IMR-90 (cell line): ENCODE measurements around the gene MFAP2. TPM values are rescaled to one million over a fixed set of nuclear protein-coding genes. Genes with fewer than 3 reads are reported as not detected.

ENCODE experiments used
- ATAC-seq: fragments of 200-7000 bp; cut with Tn5 transposase; 2 replicates; pipeline ENCODE4 v1.9.1; 2020; ENCODE audit warnings: low read depth, mild to moderate bottlenecking, moderate library complexity
- BruUV-seq: library from RNA; stranded (reverse); fragments of 400-500 nt; replicated peaks from 2 replicates; lab custom pipeline; 2021; lab: Mats Ljungman, UMichigan
- CTCF ChIA-PET: fragments of 300-600 bp; formaldehyde crosslinking; extraction: SDS; loops from one replicate; lab custom pipeline; 2021; ENCODE audit warnings: antibody characterized with exemption; lab: Yijun Ruan, JAX
- POLR2A ChIA-PET: fragments of 300-600 bp; sonication (Branson Sonifier 250); formaldehyde crosslinking; loops from one replicate; lab custom pipeline; 2022; ENCODE audit warnings: antibody characterized with exemption; ENCODE audit not compliant: unreplicated experiment; lab: Charles Lee
- DNase-seq: peaks from one replicate; pipeline ENCODE4 v3.0.0; 2013
- H2AFZ ChIP-seq: replicated peaks from 2 replicates; pipeline ENCODE3; 2013; ENCODE audit warnings: low read length, mild to moderate bottlenecking; ENCODE audit not compliant: poor library complexity
- H2AK5ac ChIP-seq: 2 replicates; pipeline ENCODE4 v1.6.1; 2013; ENCODE audit warnings: low read depth, low read length, inconsistent platforms
- H2AK9ac ChIP-seq: replicated peaks from 2 replicates; pipeline ENCODE3; 2013; ENCODE audit warnings: mild to moderate bottlenecking, low read depth, low read length, moderate library complexity; ENCODE audit not compliant: poor library complexity
- H2BK120ac ChIP-seq: 2 replicates; pipeline ENCODE4 v1.6.1; 2013; ENCODE audit warnings: low read depth, low read length, inconsistent platforms
- H2BK15ac ChIP-seq: 3 replicates; pipeline ENCODE4 v1.6.1; 2013; ENCODE audit warnings: low read depth, low read length, inconsistent platforms
- H2BK20ac ChIP-seq: 2 replicates; pipeline ENCODE4 v1.6.1; 2013; ENCODE audit warnings: low read depth, mild to moderate bottlenecking, inconsistent platforms, low read length, moderate library complexity
- H2BK5ac ChIP-seq: 2 replicates; pipeline ENCODE4 v1.6.1; 2013; ENCODE audit warnings: mild to moderate bottlenecking, low read depth, low read length, inconsistent platforms; ENCODE audit not compliant: poor library complexity, severe bottlenecking
- H3K14ac ChIP-seq: replicated peaks from 2 replicates; pipeline ENCODE4 v1.6.1; 2013; ENCODE audit warnings: low read depth, low read length, inconsistent platforms
- H3K18ac ChIP-seq: 2 replicates; pipeline ENCODE4 v1.6.1; 2013; ENCODE audit warnings: low read depth, low read length, control low read depth
- H3K23ac ChIP-seq: 2 replicates; pipeline ENCODE4 v1.6.1; 2013; ENCODE audit warnings: low read depth, low read length, inconsistent platforms
- H3K27ac ChIP-seq: 2 replicates; pipeline ENCODE4 v1.5.1; 2013; ENCODE audit warnings: mild to moderate bottlenecking, control low read depth, low read length; ENCODE audit not compliant: insufficient read depth
- H3K27me3 ChIP-seq: 2 replicates; pipeline ENCODE4 v1.6.1; 2013; ENCODE audit warnings: low read length; ENCODE audit not compliant: control insufficient read depth, insufficient read depth
- H3K36me3 ChIP-seq: 2 replicates; pipeline ENCODE4 v1.6.1; 2013; ENCODE audit warnings: low read length, mixed read lengths; ENCODE audit not compliant: control insufficient read depth, insufficient read depth
- H3K4ac ChIP-seq: 2 replicates; pipeline ENCODE4 v1.6.1; 2013; ENCODE audit warnings: low read depth, low read length, inconsistent platforms
- H3K4me1 ChIP-seq: 2 replicates; pipeline ENCODE4 v1.6.1; 2013; ENCODE audit warnings: low read length, mixed read lengths; ENCODE audit not compliant: control insufficient read depth, insufficient read depth
- H3K4me2 ChIP-seq: 2 replicates; pipeline ENCODE4 v1.6.1; 2013; ENCODE audit warnings: low read depth, mild to moderate bottlenecking, control low read depth, low read length, moderate library complexity
- H3K4me3 ChIP-seq: 2 replicates; pipeline ENCODE4 v1.5.1; 2013; ENCODE audit warnings: low read depth, mild to moderate bottlenecking, control low read depth, low read length, moderate library complexity; ENCODE audit not compliant: insufficient read depth
- H3K56ac ChIP-seq: 2 replicates; pipeline ENCODE4 v1.6.1; 2013; ENCODE audit warnings: low read length, inconsistent platforms; ENCODE audit not compliant: insufficient read depth; ENCODE audit errors: extremely low read depth
- H3K79me1 ChIP-seq, 2 experiments: 2 replicates each; pipeline ENCODE4 v1.6.1; 2013; ENCODE audit warnings: low read length in 2 of 2, inconsistent platforms in 1 of 2, low read depth in 1 of 2
- H3K9ac ChIP-seq: 2 replicates; pipeline ENCODE4 v1.6.1; 2013; ENCODE audit warnings: low read depth, low read length, control low read depth
- H3K9me1 ChIP-seq: 2 replicates; pipeline ENCODE4 v1.6.1; 2013; ENCODE audit warnings: low read length, inconsistent platforms; ENCODE audit not compliant: insufficient read depth
- H3K9me3 ChIP-seq: 2 replicates; pipeline ENCODE4 v1.6.1; 2013; ENCODE audit warnings: low read length; ENCODE audit not compliant: control insufficient read depth, insufficient read depth
- H4K20me1 ChIP-seq: 2 replicates; pipeline ENCODE4 v1.6.1; 2013; ENCODE audit warnings: low read length, inconsistent platforms; ENCODE audit not compliant: insufficient read depth
- H4K5ac ChIP-seq: 2 replicates; pipeline ENCODE4 v1.6.1; 2013; ENCODE audit warnings: mild to moderate bottlenecking, low read depth, low read length, control low read depth
- H4K8ac ChIP-seq, 2 experiments: 2 replicates each; pipeline ENCODE4 v1.6.1; 2013; ENCODE audit warnings: low read depth in 2 of 2, low read length in 2 of 2, control low read depth in 1 of 2, inconsistent platforms in 1 of 2
- H4K91ac ChIP-seq: 2 replicates; pipeline ENCODE4 v1.6.1; 2013; ENCODE audit warnings: low read depth, low read length, inconsistent platforms; ENCODE audit not compliant: insufficient read depth
- BHLHE40 ChIP-seq: fragments of 150-350 bp; IDR thresholded peaks from 2 replicates; pipeline ENCODE4 v1.6.1; 2016; ENCODE audit warnings: mild to moderate bottlenecking, low read depth, low read length
- CHD1 ChIP-seq: IDR thresholded peaks from 2 replicates; pipeline ENCODE4 v1.6.1; 2012; ENCODE audit warnings: low read depth, low read length, improper control_type of control experiment
- MAFK ChIP-seq: IDR thresholded peaks from 2 replicates; pipeline ENCODE4 v1.6.1; 2012; ENCODE audit warnings: low read depth, low read length, improper control_type of control experiment
- MAZ ChIP-seq: IDR thresholded peaks from 2 replicates; pipeline ENCODE4 v1.6.1; 2012; ENCODE audit warnings: low read depth, mild to moderate bottlenecking, low read length, improper control_type of control experiment, moderate library complexity, borderline replicate concordance
- MXI1 ChIP-seq: IDR thresholded peaks from 2 replicates; pipeline ENCODE4 v1.6.1; 2012; ENCODE audit warnings: low read depth, mild to moderate bottlenecking, low read length, moderate library complexity, borderline replicate concordance
- NFE2L2 ChIP-seq: fragments of 150-350 bp; IDR thresholded peaks from 2 replicates; pipeline ENCODE4 v1.6.1; 2016; ENCODE audit warnings: low read depth, mild to moderate bottlenecking, low read length
- POLR2A ChIP-seq: IDR thresholded peaks from 2 replicates; pipeline ENCODE4 v1.6.1; 2012; ENCODE audit warnings: mild to moderate bottlenecking, low read depth, low read length
- RAD21 ChIP-seq: IDR thresholded peaks from 2 replicates; pipeline ENCODE4 v1.6.1; 2012; ENCODE audit warnings: low read length, improper control_type of control experiment
- RCOR1 ChIP-seq: IDR thresholded peaks from 2 replicates; pipeline ENCODE4 v1.6.1; 2012; ENCODE audit warnings: mild to moderate bottlenecking, low read length, improper control_type of control experiment; ENCODE audit not compliant: insufficient replicate concordance
- RFX5 ChIP-seq: IDR thresholded peaks from 2 replicates; pipeline ENCODE4 v1.8.0; 2012; ENCODE audit warnings: low read depth, mild to moderate bottlenecking, low read length, moderate library complexity
- SMC3 ChIP-seq: fragments of 150-350 bp; IDR thresholded peaks from 2 replicates; pipeline ENCODE4 v1.6.1; 2016; ENCODE audit warnings: low read depth, mild to moderate bottlenecking, antibody characterized with exemption, low read length, moderate library complexity
- WGBS, 2 experiments: methylation state at CpG; one replicate each; pipeline versions ENCODE4 v1.1.5 to v1.1.7; 2013; ENCODE audit warnings: missing lambda C conversion rate in 2 of 2; ENCODE audit not compliant: insufficient read length in 1 of 2; ENCODE audit errors: extremely low coverage in 2 of 2; 5-methylcytosine and 5-hydroxymethylcytosine counted together
- dilution Hi-C: fragments of 300-500 bp; cut with HindIII; formaldehyde crosslinking; loops from one replicate; pipeline ENCODE4 v1.14.3; 2018; ENCODE audit warnings: low sequenced_read_pairs; ENCODE audit not compliant: unreplicated experiment
- in situ Hi-C: fragments of 300-500 bp; cut with MboI; formaldehyde crosslinking; loops from 3 replicates; pipeline ENCODE4 v1.14.3; 2019; ENCODE audit warnings: low sequenced_read_pairs, inconsistent platforms, mixed read lengths
- intact Hi-C: fragments of 100-400 bp; cut with micrococcal nuclease; formaldehyde crosslinking; loops from 2 replicates; pipeline ENCODE4 v1.10.0; 2022
- polyA plus RNA-seq, 3 experiments: library from polyadenylated mRNA; depleted of rRNA; stranded (reverse); fragments of >200 nt; gene quantifications; 2 replicates each; pipeline ENCODE4 v1.2.3, GENCODE V29; 2012; ENCODE audit warnings: low replicate concordance in 1 of 3
- total RNA-seq: library from RNA; depleted of rRNA; stranded (reverse); fragments of >200 nt; gene quantifications from 2 replicates; pipeline ENCODE4 v1.2.3, GENCODE V29; 2012
- TF ChIP-seq, protein P1 (sequence below): conservative IDR thresholded peaks from 2 replicates; pipeline ENCODE4 v1.5.1; 2012; ENCODE audit warnings: mild to moderate bottlenecking, low read depth, low read length, improper control_type of control experiment
- TF ChIP-seq, protein P2 (sequence below): fragments of 150-350 bp; IDR thresholded peaks from 2 replicates; pipeline ENCODE4 v1.6.1; 2017; ENCODE audit warnings: mild to moderate bottlenecking, antibody characterized with exemption, low read length, low read depth

MFAP2 gene
- total and polyA plus RNA-seq, 2 of the 4 experiments (the other 2 are of a cell fraction), result 3.9 to 13.9 TPM

DNA sequence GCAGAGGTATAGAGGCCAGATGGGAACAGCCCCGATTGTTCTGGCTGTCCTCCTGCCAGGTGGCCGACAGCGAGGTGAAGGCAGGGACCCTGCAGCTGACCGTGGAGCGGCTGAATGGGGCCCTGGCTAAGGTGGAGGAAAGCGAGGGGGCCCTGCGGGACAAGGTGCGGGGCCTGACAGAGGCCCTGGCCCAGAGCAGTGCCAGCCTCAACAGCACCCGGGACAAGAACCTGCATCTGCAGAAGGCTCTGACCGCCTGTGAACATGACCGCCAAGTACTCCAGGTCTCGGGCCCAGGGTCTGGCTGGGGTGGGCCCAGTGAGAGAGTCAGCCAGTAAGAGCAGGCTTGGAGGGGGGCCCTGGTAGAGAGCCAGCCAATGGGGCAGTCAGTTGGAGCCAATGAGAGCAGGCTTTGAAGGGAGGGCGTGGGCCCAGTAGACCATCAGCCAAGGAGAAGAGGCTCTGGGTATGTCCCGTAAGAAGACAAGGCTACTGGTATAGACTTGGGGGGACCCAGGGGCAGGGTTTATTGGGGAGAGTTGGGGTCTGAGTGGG, 11.3 kb downstream of the MFAP2 start:
- no peak overlapping the region for H2AK5ac ChIP-seq
- TF ChIP-seq BHLHE40 (no peak), RCOR1 (no peak), NFE2L2 (no peak), SMC3 (no peak), MAFK (no peak), MAZ (no peak), RFX5 (no peak), MXI1 (no peak), RAD21 (no peak), POLR2A (no peak), CHD1 (no peak)
- TF ChIP-seq, protein P1, sequence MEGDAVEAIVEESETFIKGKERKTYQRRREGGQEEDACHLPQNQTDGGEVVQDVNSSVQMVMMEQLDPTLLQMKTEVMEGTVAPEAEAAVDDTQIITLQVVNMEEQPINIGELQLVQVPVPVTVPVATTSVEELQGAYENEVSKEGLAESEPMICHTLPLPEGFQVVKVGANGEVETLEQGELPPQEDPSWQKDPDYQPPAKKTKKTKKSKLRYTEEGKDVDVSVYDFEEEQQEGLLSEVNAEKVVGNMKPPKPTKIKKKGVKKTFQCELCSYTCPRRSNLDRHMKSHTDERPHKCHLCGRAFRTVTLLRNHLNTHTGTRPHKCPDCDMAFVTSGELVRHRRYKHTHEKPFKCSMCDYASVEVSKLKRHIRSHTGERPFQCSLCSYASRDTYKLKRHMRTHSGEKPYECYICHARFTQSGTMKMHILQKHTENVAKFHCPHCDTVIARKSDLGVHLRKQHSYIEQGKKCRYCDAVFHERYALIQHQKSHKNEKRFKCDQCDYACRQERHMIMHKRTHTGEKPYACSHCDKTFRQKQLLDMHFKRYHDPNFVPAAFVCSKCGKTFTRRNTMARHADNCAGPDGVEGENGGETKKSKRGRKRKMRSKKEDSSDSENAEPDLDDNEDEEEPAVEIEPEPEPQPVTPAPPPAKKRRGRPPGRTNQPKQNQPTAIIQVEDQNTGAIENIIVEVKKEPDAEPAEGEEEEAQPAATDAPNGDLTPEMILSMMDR, result no peak
- TF ChIP-seq, protein P2, sequence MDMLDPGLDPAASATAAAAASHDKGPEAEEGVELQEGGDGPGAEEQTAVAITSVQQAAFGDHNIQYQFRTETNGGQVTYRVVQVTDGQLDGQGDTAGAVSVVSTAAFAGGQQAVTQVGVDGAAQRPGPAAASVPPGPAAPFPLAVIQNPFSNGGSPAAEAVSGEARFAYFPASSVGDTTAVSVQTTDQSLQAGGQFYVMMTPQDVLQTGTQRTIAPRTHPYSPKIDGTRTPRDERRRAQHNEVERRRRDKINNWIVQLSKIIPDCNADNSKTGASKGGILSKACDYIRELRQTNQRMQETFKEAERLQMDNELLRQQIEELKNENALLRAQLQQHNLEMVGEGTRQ, result no peak
- CTCF ChIA-PET, result no interaction called here

More for the DNA sequence above, 11.3 kb downstream of the MFAP2 start:
- BruUV-seq, result no TSS peak
- in situ Hi-C loops, result no loop called here
- H4K91ac ChIP-seq, result no peak overlapping the region
- peaks cover 12% of the 10 kb centered on the region for H4K20me1 ChIP-seq
- POLR2A ChIA-PET, result no interaction called here
- no peaks in the 10 kb centered on the region for H3K79me1 ChIP-seq
- H2BK20ac ChIP-seq, result no peak overlapping the region
- no peaks in the 10 kb centered on the region; the same call in 1 of the 2 replicates for H3K27me3 ChIP-seq
- dilution Hi-C loops, result no loop called here
- DNase-seq (no peak), ATAC-seq (no peak)
- H2BK15ac ChIP-seq, result no peak overlapping the region
- H3K9me3 ChIP-seq, result no peaks in the 10 kb centered on the region
- no peak overlapping the region for H3K14ac ChIP-seq
- no peak overlapping the region for H4K5ac ChIP-seq
- H3K36me3 ChIP-seq, result peaks cover 14% of the 10 kb centered on the region; the same call in 1 of the 2 replicates
- H3K4me2 ChIP-seq, result no peak overlapping the region
- no peak overlapping the region for H2AFZ ChIP-seq
- no peak overlapping the region for H3K27ac ChIP-seq
- H3K56ac ChIP-seq, result no peak overlapping the region
- no peak overlapping the region for H3K4ac ChIP-seq
- no peak overlapping the region for H2BK5ac ChIP-seq
- 85% methylated on average over 9 of the region's 14 CpGs; no CpG with 5 or more reads in 1 of the 2 experiments for WGBS, 2 experiments
- H4K8ac ChIP-seq, result no peak overlapping the region
- no peak overlapping the region for H3K18ac ChIP-seq
- intact Hi-C loops, result no loop called here
- no peak overlapping the region for H3K4me3 ChIP-seq
- no peak overlapping the region for H2BK120ac ChIP-seq
- no peak overlapping the region for H3K23ac ChIP-seq
- no peak overlapping the region for H3K9ac ChIP-seq
- H2AK9ac ChIP-seq, result no peak overlapping the region
- no peaks in the 10 kb centered on the region for H3K9me1 ChIP-seq
- H3K4me1 ChIP-seq, result peaks cover 7% of the 10 kb centered on the region
